Sigmoid colon (tissue), 4 donors: ENCODE results near the gene MAPT.

Source experiments
- EP300 ChIP-seq, 4 donors: sonication (generic); formaldehyde crosslinking; IDR thresholded peaks; one replicate each; pipeline ENCODE4 v1.6.1; 2017; ENCODE audit warnings: antibody characterized with exemption in 4 of 4
- POLR2A ChIP-seq, 2 donors: fragments of 450-650 bp; IDR thresholded peaks; one replicate each; pipeline ENCODE4 v1.6.1; 2016; ENCODE audit warnings: antibody characterized with exemption in 2 of 2, mild to moderate bottlenecking in 2 of 2, moderate library complexity in 2 of 2
- POLR2AphosphoS5 ChIP-seq, 4 donors: sonication (generic); formaldehyde crosslinking; IDR thresholded peaks; one replicate each; pipeline ENCODE4 v1.6.1; 2017; ENCODE audit warnings: antibody characterized with exemption in 4 of 4
- TF ChIP-seq, protein P1 (sequence below), 4 experiments: fragments of 450-650 bp in 3 of 4; fragments of 200-600 bp in 1 of 4; IDR thresholded peaks; one replicate each; pipeline ENCODE4 v1.5.1; 2016 to 2019; ENCODE audit warnings: antibody characterized with exemption in 4 of 4, mild to moderate bottlenecking in 3 of 4, moderate library complexity in 2 of 4

DNA sequence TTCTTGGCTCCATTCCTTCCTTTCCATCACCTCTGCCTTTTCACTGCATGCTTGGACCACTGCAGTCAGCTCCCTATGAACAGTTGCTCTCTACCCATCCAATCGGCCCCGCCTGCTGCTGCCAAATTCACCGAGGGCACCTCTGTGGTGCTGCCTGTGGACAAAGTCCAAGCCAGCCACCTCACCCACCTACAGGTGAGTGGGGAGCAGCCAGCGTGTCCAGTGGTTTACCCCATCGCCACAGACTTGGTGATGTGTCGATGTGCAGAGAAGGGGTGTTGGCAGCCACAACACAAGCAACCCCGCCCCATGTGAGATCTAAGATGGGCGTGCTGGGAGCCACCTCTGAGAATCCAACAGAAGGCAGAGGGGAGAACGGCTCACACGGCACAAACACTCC lies 61.0 kb downstream of the MAPT start:
- TF ChIP-seq, protein P1, sequence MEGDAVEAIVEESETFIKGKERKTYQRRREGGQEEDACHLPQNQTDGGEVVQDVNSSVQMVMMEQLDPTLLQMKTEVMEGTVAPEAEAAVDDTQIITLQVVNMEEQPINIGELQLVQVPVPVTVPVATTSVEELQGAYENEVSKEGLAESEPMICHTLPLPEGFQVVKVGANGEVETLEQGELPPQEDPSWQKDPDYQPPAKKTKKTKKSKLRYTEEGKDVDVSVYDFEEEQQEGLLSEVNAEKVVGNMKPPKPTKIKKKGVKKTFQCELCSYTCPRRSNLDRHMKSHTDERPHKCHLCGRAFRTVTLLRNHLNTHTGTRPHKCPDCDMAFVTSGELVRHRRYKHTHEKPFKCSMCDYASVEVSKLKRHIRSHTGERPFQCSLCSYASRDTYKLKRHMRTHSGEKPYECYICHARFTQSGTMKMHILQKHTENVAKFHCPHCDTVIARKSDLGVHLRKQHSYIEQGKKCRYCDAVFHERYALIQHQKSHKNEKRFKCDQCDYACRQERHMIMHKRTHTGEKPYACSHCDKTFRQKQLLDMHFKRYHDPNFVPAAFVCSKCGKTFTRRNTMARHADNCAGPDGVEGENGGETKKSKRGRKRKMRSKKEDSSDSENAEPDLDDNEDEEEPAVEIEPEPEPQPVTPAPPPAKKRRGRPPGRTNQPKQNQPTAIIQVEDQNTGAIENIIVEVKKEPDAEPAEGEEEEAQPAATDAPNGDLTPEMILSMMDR (IDR thresholded peaks at IDR 0.05): no peak
- TF ChIP-seq POLR2A (IDR thresholded peaks at IDR 0.05) (no peak), POLR2AphosphoS5 (IDR thresholded peaks at IDR 0.05) (no peak), EP300 (IDR thresholded peaks at IDR 0.05) (no peak)
